GM18507 (cell line): Measurements from ENCODE around the gene BLTP1.
"Not testable (repeated sequence)": the region's sequence is repeated elsewhere in the genome, so short reads cannot be mapped to it uniquely, and the experiment has no call there.

Experiments
- DNase-seq: peaks from one replicate; pipeline ENCODE4 v3.0.0; 2011; ENCODE audit warnings: low read depth; ENCODE audit not compliant: insufficient read length; ENCODE audit errors: extremely low spot score
- FAIRE-seq: peaks from 2 replicates; lab custom pipeline; 2011; peaks lifted over from hg19 to GRCh38; lab: Jason Lieb, UNC

The BLTP1 gene, protein sequence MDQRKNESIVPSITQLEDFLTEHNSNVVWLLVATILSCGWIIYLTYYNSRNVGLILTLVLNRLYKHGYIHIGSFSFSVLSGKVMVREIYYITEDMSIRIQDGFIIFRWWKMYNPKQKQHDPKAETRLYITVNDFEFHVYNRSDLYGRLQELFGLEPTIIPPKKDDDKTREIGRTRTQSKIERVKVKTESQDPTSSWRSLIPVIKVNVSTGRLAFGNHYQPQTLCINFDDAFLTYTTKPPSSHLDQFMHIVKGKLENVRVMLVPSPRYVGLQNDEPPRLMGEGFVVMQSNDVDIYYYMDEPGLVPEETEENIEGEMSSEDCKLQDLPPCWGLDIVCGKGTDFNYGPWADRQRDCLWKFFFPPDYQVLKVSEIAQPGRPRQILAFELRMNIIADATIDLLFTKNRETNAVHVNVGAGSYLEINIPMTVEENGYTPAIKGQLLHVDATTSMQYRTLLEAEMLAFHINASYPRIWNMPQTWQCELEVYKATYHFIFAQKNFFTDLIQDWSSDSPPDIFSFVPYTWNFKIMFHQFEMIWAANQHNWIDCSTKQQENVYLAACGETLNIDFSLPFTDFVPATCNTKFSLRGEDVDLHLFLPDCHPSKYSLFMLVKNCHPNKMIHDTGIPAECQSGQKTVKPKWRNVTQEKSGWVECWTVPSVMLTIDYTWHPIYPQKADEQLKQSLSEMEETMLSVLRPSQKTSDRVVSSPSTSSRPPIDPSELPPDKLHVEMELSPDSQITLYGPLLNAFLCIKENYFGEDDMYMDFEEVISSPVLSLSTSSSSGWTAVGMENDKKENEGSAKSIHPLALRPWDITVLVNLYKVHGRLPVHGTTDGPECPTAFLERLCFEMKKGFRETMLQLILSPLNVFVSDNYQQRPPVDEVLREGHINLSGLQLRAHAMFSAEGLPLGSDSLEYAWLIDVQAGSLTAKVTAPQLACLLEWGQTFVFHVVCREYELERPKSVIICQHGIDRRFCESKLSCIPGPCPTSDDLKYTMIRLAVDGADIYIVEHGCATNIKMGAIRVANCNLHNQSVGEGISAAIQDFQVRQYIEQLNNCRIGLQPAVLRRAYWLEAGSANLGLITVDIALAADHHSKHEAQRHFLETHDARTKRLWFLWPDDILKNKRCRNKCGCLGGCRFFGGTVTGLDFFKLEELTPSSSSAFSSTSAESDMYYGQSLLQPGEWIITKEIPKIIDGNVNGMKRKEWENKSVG (N-terminal part only)

DNA sequence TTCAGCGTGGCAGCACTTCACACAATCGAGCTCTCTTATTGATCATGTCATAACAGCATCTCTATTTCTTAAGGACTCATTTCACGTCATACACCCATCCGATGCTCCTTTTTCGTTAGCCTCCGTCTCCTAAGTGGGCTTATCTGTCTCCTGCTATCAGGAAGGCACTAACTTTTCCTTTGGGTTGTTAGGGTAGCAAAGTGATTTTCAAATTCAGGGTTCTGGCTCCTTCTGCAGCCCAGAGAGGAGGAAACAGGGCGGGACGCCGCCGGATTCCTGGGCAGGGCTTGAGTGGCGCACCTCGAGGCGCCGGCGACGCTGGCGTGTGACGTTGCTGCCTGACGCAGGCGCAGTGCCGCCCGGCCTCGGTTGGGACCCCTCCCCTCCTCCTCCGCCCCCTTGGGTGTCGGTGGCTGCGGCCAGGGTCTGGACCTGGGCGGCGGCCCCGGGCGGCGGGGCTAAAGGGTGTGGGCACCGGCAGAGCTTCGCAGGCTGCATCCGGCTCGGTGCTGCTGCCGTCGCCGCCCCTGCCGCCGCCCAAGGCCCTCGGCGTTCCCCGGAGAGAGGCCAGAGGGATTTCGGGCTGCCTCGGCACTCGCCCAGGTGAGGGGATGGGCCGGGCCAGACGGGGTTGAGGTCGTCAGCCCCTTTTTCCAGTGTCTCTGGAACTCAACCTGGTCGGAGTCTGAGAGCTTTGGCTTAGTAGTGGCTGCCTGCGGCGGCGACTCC is at the start of gene BLTP1:
TSS of gene BLTP1 (plus strand) at position 350 of the 729 bp plus-strand sequence. CDS start 18,317 bp downstream, outside the sequence.
- DNase-seq (peak; percentile 78), FAIRE-seq (peak; percentile 87)

DNA sequence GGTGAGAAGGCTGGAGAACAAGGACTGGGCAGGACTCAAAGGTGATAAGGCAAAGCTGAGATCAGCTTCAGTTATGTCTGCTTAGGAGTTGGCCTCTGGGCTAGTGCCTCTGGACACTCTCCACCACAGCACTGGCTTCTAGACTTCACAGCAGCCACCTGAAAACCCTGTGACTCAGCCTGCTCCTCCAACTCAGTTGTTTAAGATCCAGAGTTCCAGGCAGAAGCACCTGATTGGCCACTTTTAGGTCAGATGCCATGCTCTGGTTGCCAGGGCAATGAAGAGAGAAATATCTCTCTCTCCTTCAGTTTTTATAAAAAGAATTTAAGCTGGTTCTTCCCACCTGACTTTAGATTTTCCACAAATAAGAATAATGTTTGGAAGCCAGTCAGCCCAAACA is 47.9 kb upstream of the BLTP1 start:
- DNase-seq (no peak), FAIRE-seq (no peak)

DNA sequence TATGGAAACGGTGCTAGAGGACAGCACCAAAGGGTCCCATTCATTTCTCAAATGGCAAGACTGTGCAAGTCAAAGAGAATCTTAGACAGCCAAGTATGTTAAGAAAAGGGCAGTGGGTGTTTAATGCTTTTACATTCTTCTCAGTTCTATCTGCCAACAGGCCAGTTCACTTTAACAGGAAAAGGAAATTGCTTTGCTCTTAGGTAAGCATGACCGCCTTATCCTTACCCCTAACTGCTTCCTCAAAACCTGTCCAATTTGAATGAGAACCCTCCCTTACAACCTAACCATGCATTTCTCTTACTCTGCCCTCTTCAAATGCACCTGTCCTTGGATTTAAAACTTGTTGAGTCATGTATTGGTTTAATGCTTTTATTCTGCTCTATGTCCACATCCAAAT is 44.5 kb upstream of the BLTP1 start:
- DNase-seq (no peak), FAIRE-seq (no peak)

DNA sequence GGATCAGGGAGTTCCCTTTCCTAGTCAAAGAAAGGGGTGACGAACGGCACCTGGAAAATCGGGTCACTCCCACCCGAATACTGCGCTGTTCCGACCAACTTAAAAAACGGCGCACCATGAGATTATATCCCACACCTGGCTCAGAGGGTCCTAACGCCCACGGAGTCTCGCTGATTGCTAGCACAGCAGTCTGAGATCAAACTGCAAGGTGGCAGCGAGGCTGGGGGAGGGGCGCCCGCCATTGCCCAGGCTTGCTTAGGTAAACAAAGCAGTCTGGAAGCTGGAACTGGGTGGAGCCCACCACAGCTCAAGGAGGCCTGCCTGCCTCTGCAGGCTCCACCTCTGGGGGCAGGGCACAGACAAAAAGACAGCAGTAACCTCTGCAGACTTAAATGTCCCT is 41.8 kb upstream of the BLTP1 start:
- not testable (repeated sequence) for FAIRE-seq, DNase-seq

DNA sequence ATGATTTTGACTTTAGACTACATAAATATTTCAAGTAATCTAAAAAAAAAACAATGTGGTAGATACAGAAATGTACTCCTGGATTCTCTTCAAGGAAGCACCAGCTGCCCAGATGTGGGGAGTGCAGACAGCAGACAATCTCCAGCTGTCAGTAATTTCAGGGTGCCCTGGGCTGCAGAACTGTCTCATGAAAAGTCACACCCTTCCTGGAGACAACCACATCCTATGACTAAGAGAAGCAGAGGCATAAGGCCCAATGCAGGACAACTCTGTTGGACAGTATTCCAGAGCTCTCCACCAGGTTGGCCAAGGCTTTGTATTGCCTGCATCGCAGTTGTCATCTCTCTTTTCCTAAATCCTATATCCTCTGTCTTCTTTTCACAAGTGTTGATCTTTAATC is 34.4 kb upstream of the BLTP1 start:
- FAIRE-seq (no peak), DNase-seq (no peak)

DNA sequence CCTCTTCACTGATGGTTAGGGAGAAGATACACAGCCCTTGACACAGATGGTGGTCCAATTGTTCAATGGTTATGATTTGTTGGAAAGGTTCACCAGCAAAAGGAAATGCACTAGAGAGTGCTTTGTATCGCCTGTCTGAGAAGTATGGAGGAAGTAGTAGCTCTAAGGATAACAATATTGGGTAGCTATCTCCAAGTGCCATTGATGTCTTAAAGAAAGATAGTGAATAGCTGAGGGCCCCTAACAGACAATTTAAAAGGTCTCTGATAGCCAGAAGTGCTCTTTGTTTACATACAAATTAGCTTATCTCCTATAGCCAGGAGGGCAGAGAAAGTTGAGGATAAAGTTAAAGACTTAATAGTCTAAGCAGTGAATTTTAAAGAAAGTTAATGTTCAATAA is 33.9 kb upstream of the BLTP1 start:
- DNase-seq (no peak), FAIRE-seq (no peak)

DNA sequence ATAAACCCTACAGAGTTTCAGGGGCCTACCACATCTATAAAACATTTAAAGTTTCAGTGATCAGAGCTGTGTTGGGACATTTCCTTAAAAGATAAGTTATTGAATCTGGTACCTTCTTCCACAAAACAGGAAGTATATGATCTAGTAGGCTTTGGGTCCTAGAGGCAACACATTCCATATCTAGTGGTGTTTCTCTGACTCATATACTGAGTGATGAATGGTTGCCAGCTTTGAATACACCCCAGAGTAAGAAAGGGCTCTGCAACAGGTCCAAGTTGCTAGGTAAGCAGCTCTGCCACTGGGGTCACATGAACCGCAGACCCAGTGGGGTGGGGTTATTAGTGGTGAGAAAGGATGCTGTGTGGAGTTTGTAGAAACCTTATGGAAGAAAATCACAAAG is 32.4 kb upstream of the BLTP1 start:
- FAIRE-seq, result no peak

DNA sequence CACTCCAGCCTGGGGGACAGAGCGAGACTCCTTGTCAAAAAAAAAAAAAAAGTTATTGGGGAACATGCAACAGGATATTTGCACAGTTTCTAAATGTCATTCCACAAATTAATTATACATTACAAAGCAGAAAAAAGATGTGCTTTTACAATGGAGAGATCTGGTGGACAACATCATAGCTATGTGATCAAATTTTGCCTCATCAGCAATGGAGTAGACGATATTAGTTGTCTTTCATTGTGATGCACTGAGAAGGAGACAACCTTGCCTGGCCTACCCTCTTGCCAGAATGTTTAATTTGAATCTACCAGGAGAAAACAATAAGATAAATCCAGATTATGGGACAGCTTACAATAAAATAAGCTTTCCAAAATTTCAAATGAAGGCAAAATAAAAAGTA is 30.5 kb upstream of the BLTP1 start:
- DNase-seq (no peak), FAIRE-seq (no peak)

More for the DNA sequence above, 32.4 kb upstream of the BLTP1 start:
- DNase-seq, result no peak

DNA sequence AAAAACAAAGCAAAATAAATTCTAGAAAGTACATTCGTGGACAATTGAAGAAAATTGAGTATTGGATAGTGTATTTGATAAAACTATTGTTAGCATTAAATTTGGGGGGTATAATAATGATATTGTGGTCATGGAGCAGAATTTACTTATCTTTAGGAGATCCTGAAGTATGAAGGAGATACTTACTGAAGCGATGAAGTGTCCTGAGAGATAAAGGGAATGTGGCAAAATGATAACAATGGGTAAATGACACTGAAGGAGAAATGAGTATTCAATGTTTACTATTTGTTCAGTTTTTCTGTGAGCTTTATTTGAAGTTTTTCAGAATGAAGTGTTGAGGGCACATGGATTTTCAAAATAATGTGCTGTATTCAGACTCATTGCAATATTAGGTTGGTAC is 30.0 kb upstream of the BLTP1 start:
- FAIRE-seq (no peak), DNase-seq (no peak)

DNA sequence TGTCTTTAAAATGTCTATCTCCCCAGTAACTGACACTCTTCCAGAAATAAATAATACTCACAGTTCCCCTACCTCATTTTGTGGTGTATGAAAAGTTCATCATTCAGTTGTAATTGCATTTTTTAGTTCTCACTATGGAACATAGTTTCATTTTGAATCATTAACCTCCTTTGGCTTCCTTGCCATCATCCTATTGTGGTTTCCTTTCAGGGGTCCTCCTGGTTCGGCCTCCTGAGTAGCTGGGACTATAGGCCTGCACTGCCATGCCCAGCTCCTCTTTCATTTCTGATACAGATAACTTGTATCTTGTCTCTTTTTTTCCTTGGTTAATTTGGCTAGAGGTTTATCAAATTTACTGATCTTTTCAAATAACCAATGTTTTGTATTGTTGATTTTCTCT is 23.1 kb upstream of the BLTP1 start:
- no peak for FAIRE-seq
- DNase-seq, result no peak

DNA sequence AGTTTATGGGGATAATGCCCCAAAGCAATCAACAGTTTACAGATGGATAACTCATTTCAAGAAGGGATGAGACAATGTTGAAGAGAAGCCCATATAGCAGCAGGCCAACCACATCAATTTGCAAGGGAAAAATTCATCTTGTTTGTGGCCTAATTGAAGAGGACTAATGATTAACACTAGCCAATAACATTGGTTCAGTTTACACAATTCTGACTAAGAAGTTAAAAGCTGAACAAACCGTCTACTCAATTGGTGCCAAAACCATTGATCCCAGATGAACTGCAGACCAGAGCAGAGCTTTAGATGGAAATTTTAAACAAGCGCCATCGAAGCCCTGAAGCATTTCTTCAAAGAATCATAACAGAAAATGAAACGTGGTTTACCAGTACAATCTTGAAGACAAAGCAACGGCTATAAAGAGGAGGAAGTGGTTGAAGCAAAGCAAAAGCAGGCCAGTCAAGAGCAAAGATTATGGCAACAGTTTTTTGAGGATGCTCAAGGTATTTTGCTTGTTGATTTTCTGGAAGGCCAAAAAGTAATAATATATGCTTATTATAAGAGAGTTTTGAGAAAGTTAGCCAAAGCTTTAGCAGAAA is 20.5 kb upstream of the BLTP1 start:
- FAIRE-seq (no peak), DNase-seq (no peak)

DNA sequence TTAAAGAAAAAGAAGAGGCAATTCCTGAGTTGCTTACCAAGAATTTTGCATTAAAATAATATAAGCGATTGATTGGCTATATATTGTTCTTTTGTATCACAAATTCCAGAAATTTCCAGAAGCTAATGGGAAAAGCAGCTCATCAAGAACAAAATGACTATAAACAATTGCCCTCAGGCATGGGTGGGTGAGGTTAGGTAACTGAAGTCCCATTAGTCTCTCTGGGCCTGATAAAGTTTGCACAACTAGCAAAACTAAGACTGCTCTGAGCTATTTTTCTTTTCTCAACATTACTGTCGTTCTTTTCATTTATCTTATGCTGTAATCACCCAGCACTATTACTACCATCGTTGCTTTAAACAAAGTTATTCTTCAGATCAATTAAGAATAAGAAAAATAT is 19.2 kb upstream of the BLTP1 start:
- FAIRE-seq, result no peak

DNA sequence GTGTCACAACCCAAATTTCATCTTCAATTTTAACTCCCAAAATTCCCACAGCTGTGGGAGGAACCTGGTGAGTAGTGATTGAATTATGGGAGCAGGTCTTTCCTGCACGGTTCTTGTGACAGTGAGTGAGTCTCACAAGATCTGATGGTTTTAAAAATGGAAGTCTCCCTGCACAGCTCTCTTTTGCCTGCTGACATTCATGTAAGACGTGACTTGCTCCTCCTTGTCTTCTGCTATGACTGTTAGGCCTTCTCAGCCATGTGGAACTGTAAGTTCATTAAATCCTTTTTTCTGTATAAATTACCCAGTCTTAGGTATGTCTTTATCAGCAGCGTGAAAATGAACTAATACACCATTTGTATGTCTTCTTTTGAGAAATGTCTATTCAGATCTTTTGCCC is 13.0 kb upstream of the BLTP1 start:
- FAIRE-seq (no peak), DNase-seq (no peak)

More for the DNA sequence above, 19.2 kb upstream of the BLTP1 start:
- no peak for DNase-seq

DNA sequence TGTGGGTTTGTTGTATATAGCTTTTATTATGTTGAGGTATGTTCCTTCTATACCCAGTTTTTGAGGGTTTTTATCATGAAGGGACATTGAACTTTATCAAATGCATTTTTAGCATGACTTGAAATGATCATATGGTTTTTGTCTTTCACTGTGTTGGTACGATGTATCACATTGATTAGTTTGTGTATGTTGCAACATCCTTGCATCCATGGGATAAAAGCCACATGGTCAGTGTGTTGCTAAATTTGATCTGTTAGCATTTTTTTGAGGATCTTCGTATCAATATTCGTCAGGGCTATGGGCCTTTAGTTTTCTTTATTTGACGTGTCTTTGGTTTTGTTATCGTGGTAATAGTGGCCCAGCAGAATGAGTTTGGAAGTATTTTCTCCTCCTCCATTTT is 11.3 kb upstream of the BLTP1 start:
- no peak for FAIRE-seq

DNA sequence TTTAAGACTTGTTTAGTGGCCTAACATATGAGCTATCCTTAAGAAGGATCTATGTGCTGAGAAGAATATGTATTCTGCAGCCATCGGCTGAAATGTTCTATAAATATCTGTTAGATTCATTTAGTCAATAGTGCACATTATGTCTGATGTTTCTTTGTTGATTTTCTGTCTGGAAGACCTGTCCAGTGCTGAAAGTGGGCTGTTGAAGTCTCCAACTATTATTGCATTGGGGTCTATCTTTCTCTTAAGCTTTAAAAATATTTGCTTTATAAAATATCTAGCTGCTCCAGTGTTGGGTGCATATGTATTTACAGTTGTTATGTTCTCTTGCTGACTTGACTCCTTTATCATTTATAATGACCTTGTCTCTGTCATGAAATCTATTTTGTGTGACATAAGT is 9.4 kb upstream of the BLTP1 start:
- no peak for FAIRE-seq

More for the DNA sequence above, 11.3 kb upstream of the BLTP1 start:
- no peak for DNase-seq

DNA sequence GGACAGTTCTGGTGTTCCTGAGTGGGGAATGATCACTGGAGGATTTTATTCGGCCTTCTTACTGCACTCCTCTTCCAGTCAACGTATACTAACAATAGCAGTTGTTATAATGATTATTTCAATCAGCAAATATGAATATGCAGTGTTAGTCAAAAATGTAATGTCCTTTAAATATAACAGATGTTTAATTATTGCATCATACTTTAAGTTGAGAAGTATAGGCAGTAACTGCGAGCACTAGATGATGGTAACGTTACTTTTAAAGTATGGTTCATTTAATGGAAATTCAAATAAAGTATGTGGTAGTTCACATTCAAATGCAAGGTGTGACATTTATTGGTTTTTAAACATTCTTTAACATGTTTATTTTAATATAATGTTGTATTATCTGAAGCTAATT is 5.5 kb upstream of the BLTP1 start:
- FAIRE-seq, result no peak
- DNase-seq, result no peak

More for the DNA sequence above, 9.4 kb upstream of the BLTP1 start:
- no peak for DNase-seq

DNA sequence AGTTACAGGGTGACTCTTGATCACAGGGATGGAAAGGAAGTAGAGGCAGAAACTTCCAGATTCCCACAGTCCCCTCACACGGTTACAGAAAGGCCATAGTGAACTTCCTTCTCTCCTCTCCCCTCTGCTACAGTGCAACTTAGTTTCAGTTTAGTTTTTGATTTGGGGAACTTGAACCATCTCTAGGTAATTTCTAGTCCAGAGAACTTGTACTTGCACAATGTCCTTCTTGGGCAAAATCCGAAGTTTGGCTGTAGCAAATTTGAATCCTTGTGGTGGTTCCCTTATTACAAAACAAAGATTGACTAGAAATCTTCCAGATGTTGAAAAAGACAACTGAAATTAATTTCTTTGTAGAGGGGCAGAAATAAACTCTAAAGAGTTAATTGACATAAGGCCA is 1.2 kb upstream of the BLTP1 start:
- FAIRE-seq (peak; percentile 47), DNase-seq (no peak)

DNA sequence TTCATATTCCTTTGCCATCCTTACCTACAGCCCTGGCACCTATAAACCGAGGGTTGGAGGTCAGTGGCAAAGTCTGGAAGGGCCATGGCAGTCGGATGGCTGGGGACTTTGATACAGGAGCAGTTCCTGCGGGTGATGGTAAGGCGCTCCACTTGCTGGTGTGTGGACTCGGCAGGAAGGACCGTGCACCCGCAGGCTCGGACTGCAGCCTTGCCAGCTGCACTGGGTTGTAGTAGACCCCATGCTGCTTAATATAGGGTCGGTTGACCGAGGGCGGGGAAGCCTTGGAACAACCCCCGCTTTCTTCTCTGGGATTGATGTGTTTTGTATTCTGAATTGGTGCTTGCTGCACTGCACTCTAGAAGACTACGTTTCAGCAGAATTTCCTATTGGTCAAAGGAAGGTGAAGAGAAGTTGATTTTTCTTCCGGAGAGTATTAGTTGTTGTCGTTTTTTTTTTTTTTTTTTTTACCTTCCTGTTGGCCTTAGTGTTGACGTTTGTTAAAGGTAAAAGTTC is 638 bp downstream of the BLTP1 start:
- FAIRE-seq (no peak), DNase-seq (no peak)

DNA sequence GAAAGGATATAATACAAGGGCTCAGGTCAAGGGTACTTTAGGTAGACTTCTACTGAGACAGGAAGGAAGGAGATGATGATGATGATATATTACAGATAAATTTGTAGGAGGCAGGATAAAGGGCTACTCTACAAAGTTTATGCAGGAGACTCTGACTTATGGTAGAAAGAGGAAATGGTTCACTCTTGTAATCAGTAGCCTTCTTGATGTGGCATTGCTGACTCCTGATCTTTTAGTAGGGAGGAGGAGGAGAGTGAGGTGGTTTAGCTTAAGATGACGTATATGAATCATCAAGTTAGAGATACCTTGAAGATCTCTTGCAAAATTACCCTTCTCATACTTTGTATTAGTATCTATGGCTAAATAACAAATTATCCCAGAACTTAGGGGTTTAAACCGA is 4.7 kb downstream of the BLTP1 start:
- DNase-seq, result no peak
- FAIRE-seq, result no peak
